Measurements from ENCODE around the gene AGO1. TPM values are rescaled to one million over a fixed set of nuclear protein-coding genes. Genes with fewer than 3 reads are reported as not detected.
"Not testable (repeated sequence)": the region's sequence is repeated elsewhere in the genome, so short reads cannot be mapped to it uniquely, and the experiment has no call there.

Gene AGO1
- total and polyA plus RNA-seq, 4 donors: 3.7 to 28.6 (median 13.4) TPM

DNA sequence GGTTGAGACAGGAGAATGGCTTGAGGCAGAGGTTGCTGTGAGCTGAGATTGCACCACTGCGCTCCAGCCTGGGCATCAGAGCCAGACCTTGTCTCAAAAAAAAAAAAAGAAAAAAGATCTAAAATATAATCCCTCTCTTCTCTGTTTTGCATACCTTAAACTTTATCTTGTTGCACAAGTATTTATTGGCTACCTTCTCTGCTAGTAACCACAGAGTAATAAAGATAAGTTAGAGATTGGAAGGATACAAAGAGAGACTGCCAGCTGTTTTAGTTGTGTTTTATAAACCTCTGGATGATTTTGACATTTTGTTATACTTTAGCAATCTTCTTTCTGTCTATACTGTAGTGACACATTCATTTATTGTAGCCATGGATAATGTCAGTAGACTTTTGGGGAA lies 75.5 kb downstream of the AGO1 start:
- Histone ChIP-seq H3K9me3 (ENCODE audit: control insufficient read depth in 4 of 4, insufficient read depth in 3 of 4, low read length in 3 of 4) (no peaks in the 10 kb centered on the region), H3K4me3 (no peak overlapping the region), H3K27me3 (ENCODE audit: control insufficient read depth in 3 of 3, insufficient read depth in 3 of 3, low read length in 2 of 3) (no peaks in the 10 kb centered on the region), H3K4me1 (ENCODE audit: control insufficient read depth in 5 of 5, insufficient read depth in 5 of 5, low read length in 5 of 5) (no peaks in the 10 kb centered on the region), H3K9ac (ENCODE audit: insufficient read depth in 1 of 2, low read length in 2 of 2) (no peak overlapping the region), H3K36me3 (ENCODE audit: control insufficient read depth in 4 of 4, insufficient read depth in 4 of 4, low read length in 4 of 4) (peaks cover 0 to 3% (median under 1%) of the 10 kb centered on the region in 4 donors), H3K27ac (ENCODE audit: low read depth in 1 of 2, low read length in 1 of 2) (no peak overlapping the region)
- no peak for ATAC-seq (ENCODE audit: insufficient read depth, low FRiP score)
- TF ChIP-seq, protein P1, sequence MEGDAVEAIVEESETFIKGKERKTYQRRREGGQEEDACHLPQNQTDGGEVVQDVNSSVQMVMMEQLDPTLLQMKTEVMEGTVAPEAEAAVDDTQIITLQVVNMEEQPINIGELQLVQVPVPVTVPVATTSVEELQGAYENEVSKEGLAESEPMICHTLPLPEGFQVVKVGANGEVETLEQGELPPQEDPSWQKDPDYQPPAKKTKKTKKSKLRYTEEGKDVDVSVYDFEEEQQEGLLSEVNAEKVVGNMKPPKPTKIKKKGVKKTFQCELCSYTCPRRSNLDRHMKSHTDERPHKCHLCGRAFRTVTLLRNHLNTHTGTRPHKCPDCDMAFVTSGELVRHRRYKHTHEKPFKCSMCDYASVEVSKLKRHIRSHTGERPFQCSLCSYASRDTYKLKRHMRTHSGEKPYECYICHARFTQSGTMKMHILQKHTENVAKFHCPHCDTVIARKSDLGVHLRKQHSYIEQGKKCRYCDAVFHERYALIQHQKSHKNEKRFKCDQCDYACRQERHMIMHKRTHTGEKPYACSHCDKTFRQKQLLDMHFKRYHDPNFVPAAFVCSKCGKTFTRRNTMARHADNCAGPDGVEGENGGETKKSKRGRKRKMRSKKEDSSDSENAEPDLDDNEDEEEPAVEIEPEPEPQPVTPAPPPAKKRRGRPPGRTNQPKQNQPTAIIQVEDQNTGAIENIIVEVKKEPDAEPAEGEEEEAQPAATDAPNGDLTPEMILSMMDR (IDR thresholded peaks at IDR 0.05; ENCODE audit: control extremely low read depth, extremely low read depth): no peak
- WGBS, 2 donors: 100% methylated on average over 1 of the region's 1 CpG
- DNase-seq: no peak

DNA sequence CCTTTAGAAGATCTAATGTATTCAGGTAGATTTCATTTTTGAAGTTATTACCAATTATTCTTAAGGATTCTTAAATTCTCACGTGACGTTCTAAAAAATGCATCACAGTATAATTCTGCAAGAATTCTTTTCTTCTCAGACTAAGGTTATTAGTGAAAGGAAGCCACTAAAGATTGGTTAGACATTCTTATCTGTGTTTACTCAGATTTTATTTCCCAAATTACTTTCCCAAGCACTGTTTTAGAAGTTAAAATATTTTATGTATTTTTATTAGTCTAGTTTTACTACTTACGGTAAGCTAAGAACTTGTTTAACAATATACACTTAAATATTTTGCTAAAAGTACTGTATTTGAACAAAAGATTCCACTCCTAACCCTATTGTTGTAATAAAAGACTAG lies 76.3 kb downstream of the AGO1 start:
- TF ChIP-seq, protein P1 (IDR thresholded peaks at IDR 0.05; ENCODE audit: control extremely low read depth, extremely low read depth): no peak
- no peak overlapping the region for H3K27ac ChIP-seq (ENCODE audit: low read depth in 1 of 2, low read length in 1 of 2)
- WGBS, 2 donors: 72 to 87% methylated on average over 3 of the region's 3 CpGs
- peaks cover 0 to 3% (median under 1%) of the 10 kb centered on the region in 4 donors for H3K36me3 ChIP-seq (ENCODE audit: control insufficient read depth in 4 of 4, insufficient read depth in 4 of 4, low read length in 4 of 4)
- no peaks in the 10 kb centered on the region for H3K4me1 ChIP-seq (ENCODE audit: control insufficient read depth in 5 of 5, insufficient read depth in 5 of 5, low read length in 5 of 5)
- no peaks in the 10 kb centered on the region for H3K27me3 ChIP-seq (ENCODE audit: control insufficient read depth in 3 of 3, insufficient read depth in 3 of 3, low read length in 2 of 3)
- no peaks in the 10 kb centered on the region for H3K9me3 ChIP-seq (ENCODE audit: control insufficient read depth in 4 of 4, insufficient read depth in 3 of 4, low read length in 3 of 4)
- H3K9ac ChIP-seq (ENCODE audit: insufficient read depth in 1 of 2, low read length in 2 of 2): no peak overlapping the region
- no peak for ATAC-seq (ENCODE audit: insufficient read depth, low FRiP score)
- no peak overlapping the region for H3K4me3 ChIP-seq
- no peak for DNase-seq

DNA sequence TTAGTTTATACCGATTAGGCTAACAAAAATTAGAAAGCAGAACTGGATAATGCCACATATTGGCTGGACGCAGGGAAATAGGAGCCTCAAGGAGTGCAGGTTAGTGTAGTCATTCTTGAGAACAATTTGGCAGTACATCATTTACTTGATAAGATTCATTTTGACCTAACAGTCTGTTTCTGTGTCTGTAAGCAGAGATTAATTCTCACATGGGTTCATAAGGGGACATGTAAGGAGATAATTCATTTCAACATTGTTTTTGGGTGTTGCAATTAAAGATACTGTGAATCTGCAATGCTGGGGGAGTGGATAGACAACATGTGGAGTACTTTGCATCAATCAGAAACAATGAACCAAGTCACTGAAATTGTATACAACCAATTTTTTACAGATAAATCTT lies 79.9 kb downstream of the AGO1 start:
- Histone ChIP-seq H3K4me3 (no peak overlapping the region), H3K36me3 (ENCODE audit: control insufficient read depth in 4 of 4, insufficient read depth in 4 of 4, low read length in 4 of 4) (peaks cover 0 to under 1% (median 0%) of the 10 kb centered on the region in 4 donors), H3K9me3 (ENCODE audit: control insufficient read depth in 4 of 4, insufficient read depth in 3 of 4, low read length in 3 of 4) (no peaks in the 10 kb centered on the region), H3K4me1 (ENCODE audit: control insufficient read depth in 5 of 5, insufficient read depth in 5 of 5, low read length in 5 of 5) (no peaks in the 10 kb centered on the region), H3K27me3 (ENCODE audit: control insufficient read depth in 3 of 3, insufficient read depth in 3 of 3, low read length in 2 of 3) (no peaks in the 10 kb centered on the region), H3K9ac (ENCODE audit: insufficient read depth in 1 of 2, low read length in 2 of 2) (no peak overlapping the region), H3K27ac (ENCODE audit: low read depth in 1 of 2, low read length in 1 of 2) (no peak overlapping the region)
- TF ChIP-seq, protein P1 (IDR thresholded peaks at IDR 0.05; ENCODE audit: control extremely low read depth, extremely low read depth): no peak
- 88 to 90% methylated on average over 2 of the region's 2 CpGs for WGBS, 2 donors
- DNase-seq (no peak), ATAC-seq (ENCODE audit: insufficient read depth, low FRiP score) (no peak)

DNA sequence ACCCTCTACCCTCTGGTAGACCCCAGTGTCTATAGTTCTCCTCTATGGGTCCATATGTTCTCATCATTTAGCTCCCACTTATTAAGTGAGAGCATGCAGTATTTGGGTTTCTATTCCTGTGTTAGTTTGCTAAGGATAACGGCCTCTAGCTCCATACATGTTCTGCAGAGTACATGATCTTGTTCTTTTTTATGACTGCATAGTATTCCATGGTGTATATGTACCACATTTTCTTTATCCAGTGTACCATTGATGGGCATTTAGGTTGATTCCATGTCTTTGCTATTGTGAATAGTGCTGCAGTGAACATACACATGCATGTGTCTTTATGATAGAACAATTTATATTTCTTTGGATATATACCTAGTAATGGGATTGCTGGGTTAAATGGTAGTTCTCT lies 81.3 kb downstream of the AGO1 start:
- not testable (repeated sequence) for H3K4me3 ChIP-seq; ATAC-seq (ENCODE audit: insufficient read depth, low FRiP score); H3K4me1 ChIP-seq (ENCODE audit: control insufficient read depth in 5 of 5, insufficient read depth in 5 of 5, low read length in 5 of 5); DNase-seq; H3K27ac ChIP-seq (ENCODE audit: low read depth in 1 of 2, low read length in 1 of 2); H3K9ac ChIP-seq (ENCODE audit: insufficient read depth in 1 of 2, low read length in 2 of 2); H3K27me3 ChIP-seq (ENCODE audit: control insufficient read depth in 3 of 3, insufficient read depth in 3 of 3, low read length in 2 of 3); H3K9me3 ChIP-seq (ENCODE audit: control insufficient read depth in 4 of 4, insufficient read depth in 3 of 4, low read length in 3 of 4); H3K36me3 ChIP-seq (ENCODE audit: control insufficient read depth in 4 of 4, insufficient read depth in 4 of 4, low read length in 4 of 4)
- WGBS, 2 donors: 94 to 97% methylated on average over 1 of the region's 1 CpG
